Type B pancreatic cell (in vitro differentiated cells): ENCODE results near the gene CELSR1. TPM values are rescaled to one million over a fixed set of nuclear protein-coding genes. Genes with fewer than 3 reads are reported as not detected.

Experiments used
- DNase-seq: peaks from one replicate; pipeline ENCODE4 v3.0.0; 2021; ENCODE audit warnings: mixed read lengths; ENCODE audit not compliant: unreplicated experiment; ENCODE audit errors: extremely low spot score
- H3K27ac Mint-ChIP-seq: 2 replicates; pipeline ENCODE4 v1.8.0; 2021; ENCODE audit warnings: mild to moderate bottlenecking, mixed read lengths
- H3K27me3 Mint-ChIP-seq: 2 replicates; pipeline ENCODE4 v1.8.0; 2021; ENCODE audit warnings: mixed read lengths
- H3K36me3 Mint-ChIP-seq: 2 replicates; pipeline ENCODE4 v1.8.0; 2021; ENCODE audit warnings: mixed read lengths
- H3K4me1 Mint-ChIP-seq: one replicate; pipeline ENCODE4 v1.8.0; 2021; ENCODE audit warnings: mixed read lengths; ENCODE audit not compliant: unreplicated experiment
- H3K4me3 Mint-ChIP-seq: 2 replicates; pipeline ENCODE4 v1.8.0; 2021; ENCODE audit warnings: mild to moderate bottlenecking, mixed read lengths
- H3K9me3 Mint-ChIP-seq: 2 replicates; pipeline ENCODE4 v1.8.0; 2021; ENCODE audit warnings: mixed read lengths
- CTCF ChIP-seq: fragments of 200-600 bp; sonication (generic); conservative IDR thresholded peaks from 2 replicates; pipeline ENCODE4 v1.5.0; 2021; ENCODE audit warnings: antibody characterized with exemption, mild to moderate bottlenecking
- total RNA-seq: library from RNA; stranded (reverse); gene quantifications from 2 replicates; pipeline ENCODE4 v1.2.1, GENCODE V29; 2021; ENCODE audit warnings: low replicate concordance

CELSR1 gene
- total RNA-seq, 1 donor from 2014 or later = 27.8 TPM

GRCh38 chr22:46331496-46331895 lies 205.9 kb downstream of the CELSR1 start:
- no peak for DNase-seq
- no peaks in the 10 kb centered on the region for H3K9me3 Mint-ChIP-seq
- H3K27me3 Mint-ChIP-seq = no peaks in the 10 kb centered on the region
- H3K27ac Mint-ChIP-seq = no peak overlapping the region
- no peak for TF ChIP-seq CTCF
- H3K4me1 Mint-ChIP-seq = peaks cover 6% of the 10 kb centered on the region
- peaks cover 2% of the 10 kb centered on the region for H3K36me3 Mint-ChIP-seq
- H3K4me3 Mint-ChIP-seq = no peak overlapping the region

- no peaks in the 10 kb centered on the region for H3K27me3 Mint-ChIP-seq
- no peak for TF ChIP-seq CTCF
- no peak overlapping the region for H3K4me3 Mint-ChIP-seq
- H3K4me1 Mint-ChIP-seq = peaks cover 4% of the 10 kb centered on the region
- H3K36me3 Mint-ChIP-seq = peaks cover 3% of the 10 kb centered on the region
- no peak overlapping the region for H3K27ac Mint-ChIP-seq
- no peaks in the 10 kb centered on the region for H3K9me3 Mint-ChIP-seq
- DNase-seq = no peak
These were observed 207.0 kb downstream of the CELSR1 start for GRCh38 chr22:46330426-46330825.

GRCh38 chr22:46329616-46330015 lies 207.8 kb downstream of the CELSR1 start:
- no peak overlapping the region for H3K4me3 Mint-ChIP-seq
- no peaks in the 10 kb centered on the region for H3K27me3 Mint-ChIP-seq
- H3K36me3 Mint-ChIP-seq = peaks cover 3% of the 10 kb centered on the region
- no peaks in the 10 kb centered on the region for H3K4me1 Mint-ChIP-seq
- no peak overlapping the region for H3K27ac Mint-ChIP-seq
- TF ChIP-seq CTCF = no peak
- DNase-seq = no peak
- H3K9me3 Mint-ChIP-seq = no peaks in the 10 kb centered on the region

GRCh38 chr22:46328797-46329196 lies 208.6 kb downstream of the CELSR1 start:
- Mint-ChIP-seq H3K27me3 (no peaks in the 10 kb centered on the region), H3K36me3 (peaks cover 3% of the 10 kb centered on the region), H3K4me3 (no peak overlapping the region), H3K4me1 (no peaks in the 10 kb centered on the region), H3K27ac (no peak overlapping the region), H3K9me3 (no peaks in the 10 kb centered on the region)
- TF ChIP-seq CTCF = no peak
- DNase-seq = no peak

GRCh38 chr22:46327691-46328465 lies 209.5 kb downstream of the CELSR1 start:
- no peaks in the 10 kb centered on the region for H3K4me1 Mint-ChIP-seq
- DNase-seq = no peak
- no peaks in the 10 kb centered on the region for H3K9me3 Mint-ChIP-seq
- H3K27ac Mint-ChIP-seq = no peak overlapping the region
- TF ChIP-seq CTCF = no peak
- peaks cover 3% of the 10 kb centered on the region for H3K36me3 Mint-ChIP-seq
- no peak overlapping the region for H3K4me3 Mint-ChIP-seq
- H3K27me3 Mint-ChIP-seq = no peaks in the 10 kb centered on the region
